Measurements from ENCODE around the gene ATP2B2. TPM values are rescaled to one million over a fixed set of nuclear protein-coding genes. Genes with fewer than 3 reads are reported as not detected.

ATP2B2 gene
- total RNA-seq, 4 donors from 2014 or later = 0.31 to 2.9 (median 1.8) TPM

DNA sequence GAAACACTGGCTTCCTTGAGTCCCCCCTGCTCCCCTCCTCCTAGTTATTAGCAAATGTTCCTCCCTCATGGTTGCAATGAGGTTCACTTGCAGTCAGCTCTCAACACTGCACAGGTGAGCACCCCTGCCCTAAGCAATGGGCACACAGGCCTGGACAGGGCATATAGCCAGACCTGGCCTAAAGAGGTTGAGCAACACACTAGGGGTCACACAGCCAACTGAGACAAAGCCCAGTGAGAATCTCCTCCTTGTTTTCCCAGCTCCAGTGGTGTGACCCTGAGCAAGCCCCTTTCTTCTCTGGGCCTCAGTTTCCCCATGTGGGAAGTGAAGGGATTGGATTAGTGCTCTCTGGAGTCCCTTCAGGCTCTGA is 49.9 kb downstream of the ATP2B2 start:
- no peaks in the 10 kb centered on the region for H3K27me3 ChIP-seq
- H3K4me3 ChIP-seq = no peak overlapping the region
- TF ChIP-seq CTCF (IDR thresholded peaks at IDR 0.05 in 4 of 5, conservative IDR thresholded peaks at IDR 0.05 in 1 of 5) = no peak
- TF ChIP-seq POLR2A (IDR thresholded peaks at IDR 0.05) = no peak
- H3K27ac ChIP-seq = no peak overlapping the region
- H3K4me1 ChIP-seq = peaks cover 8 to 29% of the 10 kb centered on the region in 2 donors
- in situ Hi-C loops (cut with MboI; ENCODE audit: low sequenced_read_pairs in 4 of 4) (no loop called here), intact Hi-C loops (cut with DNase I; ENCODE audit: low total_unique reads) (no loop called here)
- no peaks in the 10 kb centered on the region for H3K36me3 ChIP-seq
- ATAC-seq = no peak
- no peaks in the 10 kb centered on the region for H3K9me3 ChIP-seq
- DNase-seq = no peak

- no peaks in the 10 kb centered on the region for H3K27me3 ChIP-seq
- no peaks in the 10 kb centered on the region for H3K9me3 ChIP-seq
- DNase-seq (no peak), ATAC-seq (no peak)
- intact Hi-C loops (cut with DNase I; ENCODE audit: low total_unique reads) = no loop called here
- H3K4me1 ChIP-seq = peaks cover 11 to 33% of the 10 kb centered on the region in 2 donors
- no peak overlapping the region for H3K4me3 ChIP-seq
- no peak overlapping the region for H3K27ac ChIP-seq
- no peaks in the 10 kb centered on the region for H3K36me3 ChIP-seq
- TF ChIP-seq CTCF (IDR thresholded peaks at IDR 0.05 in 4 of 5, conservative IDR thresholded peaks at IDR 0.05 in 1 of 5) (no peak), POLR2A (IDR thresholded peaks at IDR 0.05) (no peak)
- in situ Hi-C loops (cut with MboI; ENCODE audit: low sequenced_read_pairs in 4 of 4) = no loop called here
Measured at GRCh38 chr3:10454907-10455544, 50.4 kb downstream of the ATP2B2 start.

DNA sequence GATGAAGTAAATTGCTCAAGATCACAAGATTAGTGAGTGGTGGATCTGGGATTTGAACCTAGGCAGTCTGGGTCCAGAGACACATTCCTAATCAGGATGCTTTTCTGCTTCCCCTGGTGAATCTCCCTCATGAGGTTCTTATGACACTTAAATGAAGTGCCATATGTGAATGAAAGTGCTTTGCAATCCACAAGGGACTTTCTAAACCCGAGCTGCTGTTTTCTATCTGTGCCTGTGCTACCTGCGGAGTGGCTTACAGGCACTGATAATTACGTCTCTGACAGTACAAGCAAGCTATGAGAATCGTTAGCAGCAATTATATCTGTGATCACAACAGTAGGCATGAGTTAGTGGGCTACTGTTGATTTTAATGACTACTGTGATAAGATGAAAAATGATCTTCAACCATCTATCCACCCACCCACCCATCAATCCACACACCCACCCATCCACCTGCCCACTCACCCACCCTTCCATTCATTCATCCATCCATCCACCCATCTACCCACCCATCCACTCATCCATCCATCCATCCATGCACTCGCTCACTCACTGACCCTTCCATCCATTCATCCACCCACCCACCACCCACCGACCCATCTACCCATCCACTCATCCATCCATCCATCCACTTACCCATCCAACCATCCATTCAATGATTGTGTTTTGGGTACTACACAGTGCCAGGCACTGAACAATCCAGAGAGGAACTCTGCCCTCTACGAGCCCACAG is 51.8 kb downstream of the ATP2B2 start:
- DNase-seq = no peak
- Histone ChIP-seq H3K4me3 (no peak overlapping the region), H3K36me3 (no peaks in the 10 kb centered on the region), H3K4me1 (peaks cover 11 to 42% of the 10 kb centered on the region in 2 donors), H3K9me3 (no peaks in the 10 kb centered on the region), H3K27me3 (no peaks in the 10 kb centered on the region), H3K27ac (no peak overlapping the region)
- ATAC-seq = no peak
- no peak for TF ChIP-seq POLR2A (IDR thresholded peaks at IDR 0.05)
- no peak for TF ChIP-seq CTCF (IDR thresholded peaks at IDR 0.05 in 4 of 5, conservative IDR thresholded peaks at IDR 0.05 in 1 of 5)
- in situ Hi-C loops (cut with MboI; ENCODE audit: low sequenced_read_pairs in 4 of 4) (no loop called here), intact Hi-C loops (cut with DNase I; ENCODE audit: low total_unique reads) (no loop called here)

GRCh38 chr3:10450494-10451440 is 54.6 kb downstream of the ATP2B2 start:
- in situ Hi-C loops (cut with MboI; ENCODE audit: low sequenced_read_pairs in 4 of 4) = no loop called here
- TF ChIP-seq POLR2A (IDR thresholded peaks at IDR 0.05) = no peak
- TF ChIP-seq CTCF (IDR thresholded peaks at IDR 0.05 in 4 of 5, conservative IDR thresholded peaks at IDR 0.05 in 1 of 5) = no peak
- peak overlapping the region; percentile 18 to 88 (median 86) for H3K27ac ChIP-seq
- no peaks in the 10 kb centered on the region for H3K36me3 ChIP-seq
- H3K4me3 ChIP-seq = no peak overlapping the region
- peaks cover 28 to 54% of the 10 kb centered on the region in 2 donors for H3K4me1 ChIP-seq
- no peaks in the 10 kb centered on the region for H3K9me3 ChIP-seq
- H3K27me3 ChIP-seq = no peaks in the 10 kb centered on the region
- ATAC-seq = peak in 1 of 2 donors; percentile 21
- DNase-seq = peak in 1 of 2 donors; percentile 64
- intact Hi-C loops (cut with DNase I; ENCODE audit: low total_unique reads) = no loop called here
